GM18526 (cell line): ENCODE measurements around the gene GNB1.

Experiments used
- POLR2A ChIP-seq: IDR thresholded peaks from 3 replicates; pipeline ENCODE4 v1.6.1; 2011; ENCODE audit not compliant: insufficient read length; ENCODE audit errors: extremely low read depth

The GNB1 gene

GRCh38 chr1:1926346-1926811 lies 35.5 kb upstream of the GNB1 start:
- no peak for TF ChIP-seq POLR2A

- no peak for TF ChIP-seq POLR2A
These were observed 34.8 kb upstream of the GNB1 start for GRCh38 chr1:1925437-1926345.

- TF ChIP-seq POLR2A = no peak
These were observed 34.0 kb upstream of the GNB1 start for GRCh38 chr1:1924849-1925248.

GRCh38 chr1:1924386-1924785 lies 33.5 kb upstream of the GNB1 start:
- TF ChIP-seq POLR2A = no peak

- no peak for TF ChIP-seq POLR2A
These were observed 32.3 kb upstream of the GNB1 start for GRCh38 chr1:1922956-1923833.

DNA sequence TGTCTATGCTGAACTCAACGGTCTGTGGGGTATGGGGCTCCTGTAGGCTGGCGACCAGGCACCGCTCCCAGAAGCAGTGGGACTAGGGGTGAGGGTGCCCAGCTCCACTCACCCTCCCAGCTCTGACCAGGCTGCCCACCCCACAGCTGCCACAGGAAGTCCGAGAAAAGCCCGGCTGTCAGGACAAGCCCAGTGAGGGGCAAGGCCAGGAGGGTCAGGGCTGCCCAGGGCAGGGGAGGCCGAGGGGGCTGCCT lies 31.7 kb upstream of the GNB1 start:
- TF ChIP-seq POLR2A = no peak

DNA sequence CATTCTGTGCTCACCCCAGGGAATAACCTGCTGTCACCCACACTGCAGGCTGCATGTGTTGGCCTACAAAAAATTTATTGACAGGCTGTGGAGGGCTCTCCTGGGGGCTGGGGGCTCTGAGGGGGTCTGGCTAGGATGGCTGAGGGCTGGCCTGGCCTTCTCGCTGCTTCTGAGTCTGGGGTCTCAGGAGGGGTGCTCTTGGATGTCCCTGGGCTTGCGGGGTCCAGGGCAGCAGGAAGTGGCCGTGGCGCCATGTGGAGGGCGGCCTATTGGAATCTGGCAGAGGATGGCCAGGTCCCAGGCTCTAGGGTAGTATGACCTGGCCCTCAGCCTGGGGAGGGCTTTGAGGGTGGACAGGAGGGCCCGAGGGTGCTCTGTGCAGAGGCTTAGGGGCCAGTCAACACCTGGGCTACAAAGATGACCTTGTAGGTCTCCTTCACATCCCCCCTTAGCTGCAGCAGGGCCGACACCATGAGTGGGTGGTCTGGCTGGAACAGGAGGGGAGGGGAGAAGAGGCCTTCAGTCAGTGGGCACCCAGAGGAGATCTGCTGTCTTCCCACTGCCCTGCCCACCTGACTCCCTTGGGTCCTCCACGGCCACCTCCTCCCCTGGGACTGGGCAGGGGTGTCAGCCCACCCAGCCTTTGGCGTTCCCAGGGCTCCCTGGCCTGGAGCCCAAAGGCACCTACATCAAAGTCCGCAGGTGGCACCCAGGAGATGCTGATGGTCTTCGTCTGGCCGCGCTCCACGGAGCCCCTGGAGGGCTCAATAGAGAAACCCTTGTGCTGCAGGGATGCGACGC lies 31.2 kb upstream of the GNB1 start:
- no peak for TF ChIP-seq POLR2A

DNA sequence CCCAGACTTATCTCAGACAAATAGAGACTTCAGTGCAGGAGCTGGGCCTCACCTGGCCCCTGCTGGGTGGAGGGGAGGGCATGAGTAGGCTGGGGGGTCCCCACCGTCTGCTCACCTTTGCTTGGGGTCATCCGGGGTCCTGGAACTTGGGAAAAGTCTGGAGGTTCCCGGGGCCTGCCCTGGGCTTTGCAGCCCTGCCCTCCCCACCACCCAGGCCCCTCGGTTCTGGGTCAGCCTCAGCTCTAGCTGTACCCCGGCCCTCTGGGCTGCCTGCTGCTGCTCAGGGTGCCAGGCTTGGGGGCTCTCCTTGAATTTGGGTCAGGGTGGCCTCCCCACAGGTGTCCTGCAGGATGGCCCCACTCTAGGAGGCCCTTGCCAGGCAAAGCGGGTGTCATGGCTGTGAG lies 30.6 kb upstream of the GNB1 start:
- TF ChIP-seq POLR2A = no peak

DNA sequence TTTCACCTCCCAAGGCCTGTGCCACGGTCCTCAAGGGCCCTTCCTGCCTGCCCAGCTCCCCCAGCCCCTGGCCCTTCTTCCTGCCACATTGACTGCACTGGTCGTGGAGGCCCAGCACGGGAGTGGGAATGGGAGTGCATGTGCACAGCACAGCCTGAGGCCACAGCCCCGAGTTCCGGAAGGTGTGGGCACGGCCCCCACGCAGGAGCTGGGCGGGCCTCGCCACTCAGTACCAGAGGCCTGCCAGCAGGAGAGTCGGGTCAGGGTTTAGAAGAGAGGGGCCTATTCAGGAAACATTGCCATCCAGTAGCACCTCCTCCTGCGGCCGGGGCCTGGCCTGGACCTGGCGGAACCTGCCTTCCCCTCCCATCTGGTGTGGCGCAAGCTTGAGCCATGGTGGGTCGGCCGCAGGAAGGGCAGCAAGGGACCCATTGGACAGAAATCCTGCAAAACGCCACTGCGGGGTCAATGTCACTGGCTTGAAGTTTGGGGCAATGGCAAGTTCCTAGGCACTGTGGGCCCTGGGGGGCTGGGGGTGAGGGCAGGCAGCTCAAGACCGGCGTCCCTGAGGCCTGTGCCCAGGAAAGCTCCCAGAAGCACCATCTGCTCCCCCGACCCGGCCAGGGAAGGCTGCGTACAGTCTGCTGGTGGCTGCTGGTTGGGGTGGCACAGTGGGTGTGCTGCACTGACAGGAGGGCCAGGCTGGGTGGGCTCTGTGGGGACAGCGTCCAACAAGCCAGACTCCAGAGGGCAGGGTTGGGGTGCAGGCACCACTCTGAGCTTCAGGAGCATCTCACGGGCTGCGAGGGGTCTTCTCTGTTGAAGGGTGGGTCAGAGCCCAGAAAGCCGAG lies 29.9 kb upstream of the GNB1 start:
- no peak for TF ChIP-seq POLR2A

DNA sequence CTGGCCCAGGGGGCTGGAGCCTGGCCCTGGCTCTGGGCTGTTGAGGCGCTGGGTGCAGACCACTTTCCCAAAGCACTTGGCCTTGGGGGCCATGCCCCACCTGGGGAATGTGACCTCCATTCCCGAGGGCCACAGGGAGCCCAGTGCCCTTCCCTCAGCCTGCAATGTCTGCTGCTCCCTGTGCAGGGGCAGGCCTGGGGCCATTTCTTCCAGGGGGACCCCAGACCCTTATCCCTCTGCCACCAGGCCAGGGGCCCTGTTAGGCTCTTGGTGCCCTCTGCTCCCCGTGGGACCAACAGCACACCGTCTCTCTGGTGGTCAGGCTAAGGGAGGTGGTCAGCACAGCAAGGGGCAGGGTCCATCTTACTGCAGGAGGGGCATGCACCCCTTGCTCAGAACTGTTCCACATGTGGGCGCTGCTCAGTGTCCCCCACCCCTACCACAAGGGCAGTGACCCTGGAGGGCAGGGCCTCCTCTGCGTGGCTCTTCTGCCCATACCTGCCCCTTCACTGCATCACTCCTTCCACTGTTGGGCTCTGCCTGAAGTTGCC lies 29.2 kb upstream of the GNB1 start:
- TF ChIP-seq POLR2A = no peak

GRCh38 chr1:1919304-1920056 lies 28.6 kb upstream of the GNB1 start:
- no peak for TF ChIP-seq POLR2A

GRCh38 chr1:1918901-1919303 lies 28.0 kb upstream of the GNB1 start, which contains the start of gene TMEM52:
Gene TMEM52, minus strand, starts transcription at chr1:1919279. Its CDS starts 14 bp downstream, at chr1:1919265.
- TF ChIP-seq POLR2A = no peak

- no peak for TF ChIP-seq POLR2A
These were observed 27.4 kb upstream of the GNB1 start for GRCh38 chr1:1917995-1918900.
